Dermis blood vessel endothelial cell (primary cell): ENCODE measurements around the gene ESPNL. TPM values are rescaled to one million over a fixed set of nuclear protein-coding genes. Genes with fewer than 3 reads are reported as not detected.

Source experiments
- DNase-seq: peaks from one replicate; pipeline ENCODE4 v3.0.0; 2010
- total RNA-seq: library from RNA; depleted of rRNA; stranded (reverse); fragments of >200 nt; gene quantifications from 2 replicates; pipeline ENCODE4 v1.2.3, GENCODE V29; 2014

ESPNL gene
- total RNA-seq, 1 donor from 2014 or later, result not detected

DNA sequence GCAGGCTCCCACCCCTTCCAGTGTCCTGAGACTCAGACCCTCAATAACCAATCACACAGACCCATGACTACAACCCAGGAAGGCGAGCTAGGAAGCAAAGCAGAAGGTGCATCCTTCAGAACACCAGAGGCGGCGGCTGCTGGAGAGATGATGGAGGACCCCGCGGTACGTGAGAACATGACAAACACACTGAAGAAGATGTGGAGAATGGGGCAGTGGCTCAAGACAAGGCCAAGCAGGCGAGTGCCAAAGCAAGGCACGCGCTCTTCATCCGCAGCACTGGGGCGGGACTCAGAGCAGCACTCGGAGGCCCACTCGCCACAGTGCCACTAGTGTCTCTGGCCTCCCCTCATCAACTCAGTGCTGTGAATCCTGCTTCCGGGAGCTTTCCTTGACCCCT, 72.3 kb downstream of the ESPNL start:
- no peak for DNase-seq

DNA sequence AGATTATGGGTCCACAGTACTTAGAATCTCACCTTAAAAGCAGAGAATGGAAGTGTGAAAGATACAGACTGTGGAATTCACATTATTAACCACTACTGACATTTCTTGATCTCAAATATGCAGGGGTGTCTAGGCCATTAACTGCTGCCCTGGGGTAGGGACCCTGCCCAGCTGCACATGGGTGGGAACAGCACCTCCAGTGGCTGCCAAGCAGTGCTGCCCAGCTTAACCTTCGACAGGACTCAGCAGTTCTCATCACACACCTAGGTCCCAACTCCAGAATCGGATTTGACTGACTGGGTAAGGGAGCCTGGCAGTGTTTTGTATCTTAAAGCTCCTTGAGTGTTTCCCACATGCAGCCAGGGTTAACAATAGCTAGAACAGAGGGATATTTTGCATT, 73.6 kb downstream of the ESPNL start:
- DNase-seq, result no peak

DNA sequence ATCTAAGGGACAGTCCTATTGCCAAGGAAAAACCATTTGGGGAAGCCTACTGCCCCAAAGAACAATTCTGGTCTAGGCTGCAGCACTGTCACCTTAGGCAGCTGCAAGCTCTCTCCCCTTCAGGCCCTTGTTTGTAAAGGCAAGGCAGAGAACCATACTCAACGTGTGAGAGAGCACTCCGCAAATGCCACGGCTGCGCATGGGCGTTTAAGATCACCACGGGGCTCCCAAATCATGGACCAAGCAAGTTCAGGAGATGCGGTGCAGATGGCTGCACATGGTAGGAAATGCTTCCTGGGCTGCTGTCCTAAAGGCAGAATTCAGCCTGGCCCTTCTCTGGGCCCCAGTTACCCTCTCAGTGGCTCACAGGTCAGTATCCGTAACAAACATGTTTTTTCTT, 74.2 kb downstream of the ESPNL start:
- no peak for DNase-seq

DNA sequence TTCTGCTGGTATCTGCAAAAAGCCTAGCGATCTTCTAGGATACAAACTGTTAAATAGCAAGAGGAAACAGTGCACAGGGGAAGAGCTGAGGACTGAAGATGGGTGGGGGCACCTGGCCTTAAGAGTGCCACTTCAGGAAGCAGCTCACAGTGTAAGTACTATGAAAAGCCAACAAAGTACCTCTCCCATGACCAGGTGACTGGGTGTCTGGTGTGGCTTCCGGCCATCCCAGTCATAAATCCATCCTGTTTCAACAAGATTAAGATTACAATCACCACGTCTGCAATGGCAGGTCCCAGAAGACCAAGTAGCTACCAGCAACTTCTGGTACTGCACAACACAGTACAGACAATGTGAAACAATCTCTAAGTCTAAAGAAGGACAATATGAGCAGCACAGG, 74.6 kb downstream of the ESPNL start:
- no peak for DNase-seq

DNA sequence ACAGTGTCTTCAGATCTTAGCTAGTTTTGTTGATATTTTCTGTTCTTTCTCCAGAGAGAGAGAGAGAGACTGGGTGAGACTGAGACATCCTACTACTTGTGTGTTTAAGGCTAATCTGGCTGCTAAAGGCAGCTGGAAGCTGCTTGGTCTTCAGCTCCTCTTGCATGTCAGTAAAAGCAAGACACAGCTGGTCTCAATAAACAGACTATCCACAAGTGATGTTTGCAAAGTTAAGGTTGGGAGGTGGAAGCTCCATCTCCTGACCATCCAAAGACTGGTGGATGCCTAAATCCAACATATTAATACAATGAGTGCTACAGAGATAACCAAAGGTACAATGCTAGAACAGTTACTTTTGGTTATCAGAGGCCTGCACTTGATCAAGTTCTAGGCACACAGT, 76.5 kb downstream of the ESPNL start:
- DNase-seq, result no peak

DNA sequence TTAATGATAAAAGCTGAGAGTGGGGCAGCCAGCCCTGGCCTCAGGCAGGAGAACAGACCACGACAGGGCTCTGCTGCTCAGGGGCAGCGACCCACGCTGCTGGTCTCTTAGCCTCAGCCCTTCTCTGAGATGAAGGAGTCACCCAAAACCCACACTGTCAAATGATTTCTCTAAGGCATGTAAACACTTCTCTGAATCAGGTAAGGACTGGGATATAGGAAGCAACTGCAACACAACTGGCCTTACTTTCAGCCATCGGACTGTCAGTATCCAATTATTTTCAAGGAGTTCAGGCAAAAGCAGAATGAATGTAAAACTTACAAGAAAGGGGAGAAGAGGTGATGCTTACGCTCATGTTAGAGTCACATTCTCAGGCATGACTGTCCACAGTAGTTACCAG, 80.4 kb downstream of the ESPNL start:
- no peak for DNase-seq

DNA sequence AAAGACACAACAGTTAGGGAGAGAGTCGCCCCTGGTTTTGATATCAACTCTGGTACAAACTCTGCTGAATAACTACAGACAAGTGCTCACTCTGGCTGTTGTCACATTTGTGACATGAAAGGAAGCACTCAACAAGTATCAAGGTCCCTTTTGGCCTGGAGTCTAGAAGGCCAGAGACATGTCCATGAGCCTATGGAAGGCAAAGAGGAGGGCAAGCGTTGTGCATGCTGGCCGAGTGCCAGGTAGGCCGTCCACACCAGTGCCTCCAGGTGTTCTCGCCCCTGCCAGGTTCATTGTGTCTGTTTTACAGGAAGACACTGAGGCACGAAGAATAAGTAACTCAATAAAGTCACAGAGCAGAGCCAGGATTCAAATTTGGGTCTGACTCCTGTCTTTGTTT, 82.2 kb downstream of the ESPNL start:
- DNase-seq, result no peak

Other genes with a start within 250 kb of the ESPNL start
- 0.85 TPM in 1 of 2 replicates, not detected in the other for gene RAMP1, start 240.7 kb upstream of the ESPNL start, total RNA-seq
- gene UBE2F, start 133.3 kb upstream of the ESPNL start, total RNA-seq, result 59.0 and 59.4 TPM in 2 replicates
- gene SCLY, start 39.3 kb upstream of the ESPNL start, total RNA-seq, result 15.1 and 26.3 TPM in 2 replicates
- not detected in 2 replicates for gene KLHL30, start 38.3 kb downstream of the ESPNL start, total RNA-seq
- 0.34 and 0.47 TPM in 2 replicates for gene ERFE, start 58.6 kb downstream of the ESPNL start, total RNA-seq
- 17.7 and 18.7 TPM in 2 replicates for gene ILKAP, start 103.4 kb downstream of the ESPNL start, total RNA-seq
- gene HES6, start 139.7 kb downstream of the ESPNL start, total RNA-seq, result 2.2 and 3.7 TPM in 2 replicates
- 1.2 and 3.0 TPM in 2 replicates for gene PER2, start 188.3 kb downstream of the ESPNL start, total RNA-seq
- 7.3 and 8.7 TPM in 2 replicates for gene TRAF3IP1, start 220.2 kb downstream of the ESPNL start, total RNA-seq